ENCODE results near the gene VWA7.

DNA sequence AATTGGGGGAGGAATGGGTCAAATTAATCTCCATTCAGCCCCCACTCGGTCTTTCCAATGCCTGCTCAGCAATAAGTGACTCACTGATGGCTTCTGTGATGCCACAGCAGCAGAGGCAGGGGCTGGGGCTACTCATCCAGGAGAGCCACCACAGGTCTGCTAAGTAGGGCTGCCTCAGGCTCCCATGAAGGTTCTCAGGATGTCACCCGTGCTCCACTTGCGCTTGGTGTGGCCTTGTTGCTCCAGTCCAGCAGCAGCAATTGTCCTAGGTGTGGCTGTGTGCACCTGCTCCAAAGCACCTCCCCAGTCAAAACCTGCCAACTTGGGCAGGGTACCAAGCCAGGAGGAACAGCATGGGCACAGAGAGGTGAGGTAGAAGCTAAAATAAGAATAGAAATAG is 55.0 kb downstream of the VWA7 start:
- TF ChIP-seq, protein P1, sequence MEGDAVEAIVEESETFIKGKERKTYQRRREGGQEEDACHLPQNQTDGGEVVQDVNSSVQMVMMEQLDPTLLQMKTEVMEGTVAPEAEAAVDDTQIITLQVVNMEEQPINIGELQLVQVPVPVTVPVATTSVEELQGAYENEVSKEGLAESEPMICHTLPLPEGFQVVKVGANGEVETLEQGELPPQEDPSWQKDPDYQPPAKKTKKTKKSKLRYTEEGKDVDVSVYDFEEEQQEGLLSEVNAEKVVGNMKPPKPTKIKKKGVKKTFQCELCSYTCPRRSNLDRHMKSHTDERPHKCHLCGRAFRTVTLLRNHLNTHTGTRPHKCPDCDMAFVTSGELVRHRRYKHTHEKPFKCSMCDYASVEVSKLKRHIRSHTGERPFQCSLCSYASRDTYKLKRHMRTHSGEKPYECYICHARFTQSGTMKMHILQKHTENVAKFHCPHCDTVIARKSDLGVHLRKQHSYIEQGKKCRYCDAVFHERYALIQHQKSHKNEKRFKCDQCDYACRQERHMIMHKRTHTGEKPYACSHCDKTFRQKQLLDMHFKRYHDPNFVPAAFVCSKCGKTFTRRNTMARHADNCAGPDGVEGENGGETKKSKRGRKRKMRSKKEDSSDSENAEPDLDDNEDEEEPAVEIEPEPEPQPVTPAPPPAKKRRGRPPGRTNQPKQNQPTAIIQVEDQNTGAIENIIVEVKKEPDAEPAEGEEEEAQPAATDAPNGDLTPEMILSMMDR (IDR thresholded peaks at IDR 0.05): no peak
- no peak for TF ChIP-seq POLR2A (IDR thresholded peaks at IDR 0.05)

Measured in heart left ventricle (tissue), 13 donors.